ENCODE measurements around the gene KLK2.

KLK2 gene

GRCh38 chr19:50850738-50851137 is 22.5 kb upstream of the KLK2 start:
- DNase-seq (ENCODE audit: low spot score) = no peak

- no peak for DNase-seq (ENCODE audit: low spot score)
Measured at GRCh38 chr19:50851620-50852019, 21.6 kb upstream of the KLK2 start.

- DNase-seq (ENCODE audit: low spot score) = no peak
Measured at GRCh38 chr19:50854636-50855410, 18.4 kb upstream of the KLK2 start, which contains the start of gene KLK3. Gene KLK3, plus strand, starts transcription at chr19:50854915. Its CDS starts 41 bp downstream, at chr19:50854956.

- no peak for DNase-seq (ENCODE audit: low spot score)
Measured at GRCh38 chr19:50857366-50857765, 15.9 kb upstream of the KLK2 start.

GRCh38 chr19:50858886-50859285 is 14.4 kb upstream of the KLK2 start:
- no peak for DNase-seq (ENCODE audit: low spot score)

- no peak for DNase-seq (ENCODE audit: low spot score)
Measured at GRCh38 chr19:50859849-50860248, 13.4 kb upstream of the KLK2 start.

- DNase-seq (ENCODE audit: low spot score) = no peak
Measured at GRCh38 chr19:50861010-50861409, 12.2 kb upstream of the KLK2 start.

GRCh38 chr19:50861496-50862286 is 11.5 kb upstream of the KLK2 start:
- DNase-seq (ENCODE audit: low spot score) = no peak

- no peak for DNase-seq (ENCODE audit: low spot score)
Measured at GRCh38 chr19:50869479-50869878, 3.8 kb upstream of the KLK2 start.

- DNase-seq (ENCODE audit: low spot score) = no peak
Measured at GRCh38 chr19:50870417-50871089, 2.7 kb upstream of the KLK2 start.

GRCh38 chr19:50874211-50874610 is 972 bp downstream of the KLK2 start:
- no peak for DNase-seq (ENCODE audit: low spot score)

GRCh38 chr19:50875795-50876422 is 2.7 kb downstream of the KLK2 start:
- DNase-seq (ENCODE audit: low spot score) = no peak

- no peak for DNase-seq (ENCODE audit: low spot score)
Measured at GRCh38 chr19:50876456-50876855, 3.2 kb downstream of the KLK2 start.

GRCh38 chr19:50877338-50877737 is 4.1 kb downstream of the KLK2 start:
- DNase-seq (ENCODE audit: low spot score) = no peak

GRCh38 chr19:50878851-50879250 is 5.6 kb downstream of the KLK2 start:
- DNase-seq (ENCODE audit: low spot score) = no peak

- DNase-seq (ENCODE audit: low spot score) = no peak
Measured at GRCh38 chr19:50880241-50880640, 7.0 kb downstream of the KLK2 start.

GRCh38 chr19:50882188-50882587 is 8.9 kb downstream of the KLK2 start:
- DNase-seq (ENCODE audit: low spot score) = no peak

- no peak for DNase-seq (ENCODE audit: low spot score)
Measured at GRCh38 chr19:50889638-50890037, 16.4 kb downstream of the KLK2 start.

GRCh38 chr19:50890422-50891252 is 17.4 kb downstream of the KLK2 start:
- no peak for DNase-seq (ENCODE audit: low spot score)

- DNase-seq (ENCODE audit: low spot score) = no peak
Measured at GRCh38 chr19:50891253-50891625, 18.0 kb downstream of the KLK2 start.

GRCh38 chr19:50893047-50893736 is 20.0 kb downstream of the KLK2 start:
- no peak for DNase-seq (ENCODE audit: low spot score)

All from Ammon's horn (tissue), 1 donor.